DMS79 (cell line): ENCODE results near the gene TBL3.
"Not testable (repeated sequence)": the region's sequence is repeated elsewhere in the genome, so short reads cannot be mapped to it uniquely, and the experiment has no call there.

Source experiments
- DNase-seq: peaks from one replicate; lab custom pipeline; 2025; lab: John Stamatoyannopoulos, UW

The TBL3 gene

DNA sequence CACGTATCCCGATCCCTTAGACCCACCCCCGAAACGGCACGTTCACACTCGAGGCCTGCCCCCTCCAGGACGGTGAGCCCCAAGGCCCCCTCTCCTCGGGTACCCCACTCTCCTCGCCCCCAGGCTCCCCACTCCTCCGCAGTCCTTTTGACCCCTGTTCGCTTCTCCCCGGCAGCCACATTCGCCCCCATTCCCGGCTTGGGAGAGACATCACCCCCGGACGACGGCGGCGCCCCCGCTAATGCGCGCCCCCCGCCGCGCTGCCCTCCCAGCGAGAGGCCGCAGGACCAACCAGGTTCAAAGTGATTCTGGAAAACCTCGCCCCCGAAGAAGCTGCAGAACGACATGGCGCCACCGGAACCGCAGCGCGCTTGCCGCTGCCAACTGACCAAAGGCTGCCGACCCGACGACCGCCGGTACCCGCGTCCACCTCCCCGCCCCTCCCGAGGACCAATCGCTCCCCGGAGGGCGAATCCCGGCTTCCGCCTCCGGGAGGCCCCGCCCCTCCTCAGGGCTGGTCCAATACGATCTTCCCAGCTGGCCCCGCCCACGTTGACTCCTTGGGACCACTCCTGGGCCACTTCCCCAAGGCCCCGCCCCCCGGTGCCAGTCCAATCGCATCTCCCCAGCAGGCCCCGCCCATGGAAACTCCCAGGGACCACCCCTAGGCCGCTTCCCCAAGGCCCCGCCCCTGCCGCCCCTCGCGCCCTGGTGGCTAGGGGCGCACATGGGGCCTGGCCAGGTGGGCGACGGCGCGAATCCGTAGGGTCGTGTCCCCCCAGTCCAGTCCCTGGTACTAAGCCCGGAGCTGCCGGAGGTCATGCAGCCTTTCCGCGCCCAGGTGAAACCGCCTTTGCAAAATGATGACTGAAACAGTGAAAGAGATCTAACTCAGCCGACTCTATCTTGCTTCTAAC, 28.8 kb upstream of the TBL3 start, which contains the start of gene MSRB1:
TSS of gene MSRB1 (minus strand) at position 390 of the 917 bp plus-strand sequence. CDS start at position 347, 43 bp downstream.
- DNase-seq, result peak; percentile 75

DNA sequence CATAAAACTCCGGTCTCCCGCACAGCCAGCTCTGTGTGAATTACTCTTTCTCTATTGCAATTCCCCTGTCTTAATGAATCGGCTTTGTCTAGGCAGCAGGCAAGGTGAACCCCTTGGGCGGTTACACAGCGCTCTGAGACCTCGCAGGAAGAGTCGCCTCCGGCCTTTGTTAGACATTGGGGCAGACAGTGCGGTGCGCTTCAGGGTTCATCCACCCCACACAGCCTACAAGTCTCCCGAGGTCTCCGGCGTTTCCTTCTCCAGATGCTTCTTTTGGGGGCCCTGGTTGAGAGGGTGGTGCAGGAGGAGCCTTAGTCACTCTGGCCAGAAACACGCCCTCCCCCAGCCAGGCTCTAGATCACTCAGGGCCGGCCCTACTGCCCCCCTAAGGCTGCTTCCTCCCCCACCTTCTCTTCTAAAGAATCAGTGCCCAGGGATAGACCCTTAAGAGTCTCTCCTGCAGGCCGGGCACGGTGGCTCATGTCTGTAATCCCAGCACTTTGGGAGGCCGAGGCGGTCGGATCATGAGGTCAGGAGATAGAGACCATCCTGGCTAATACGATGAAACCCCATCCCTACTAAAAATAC, 27.1 kb upstream of the TBL3 start:
- no peak for DNase-seq

DNA sequence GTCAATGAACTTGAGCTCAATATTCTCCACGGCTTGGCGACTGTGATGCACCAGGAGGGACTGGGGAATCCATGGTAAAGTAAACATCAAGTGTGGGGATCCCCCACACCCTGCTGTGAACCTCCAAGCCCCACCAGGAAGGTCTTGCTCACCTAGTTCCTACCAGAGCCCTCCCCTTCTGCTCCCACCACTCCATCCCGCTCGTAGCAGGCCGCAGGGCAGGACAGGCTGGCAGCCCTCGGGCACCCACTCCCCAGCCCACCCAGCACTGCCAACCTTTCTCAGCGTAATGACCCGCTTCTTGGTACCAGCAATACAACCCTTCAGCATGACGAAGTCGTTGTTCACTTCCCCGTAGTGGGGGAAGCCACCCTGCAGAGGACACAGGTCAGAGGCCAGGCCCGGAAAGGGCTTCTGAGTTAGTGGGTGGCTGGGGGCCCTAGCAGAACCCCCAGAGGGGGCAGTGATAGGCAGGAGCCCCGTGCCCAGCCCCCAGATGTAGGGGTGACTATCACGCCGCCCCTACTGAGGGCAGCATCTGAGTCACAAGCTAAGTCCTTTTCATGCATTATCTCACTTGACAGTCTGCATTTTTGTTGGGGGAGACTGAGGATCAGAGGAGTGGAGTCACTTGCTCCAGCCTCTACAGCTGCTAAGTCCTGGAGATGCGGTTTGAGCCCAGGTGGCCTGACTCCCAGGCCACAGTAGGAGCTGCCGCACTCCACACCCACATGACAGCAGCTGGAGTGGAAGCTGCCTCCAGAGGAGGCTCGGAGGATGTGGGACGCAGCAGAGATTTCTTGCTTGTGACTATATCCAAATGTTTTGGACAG, 26.1 kb upstream of the TBL3 start:
- no peak for DNase-seq

GRCh38 chr16:1946495-1947368, 25.1 kb upstream of the TBL3 start:
- no peak for DNase-seq

DNA sequence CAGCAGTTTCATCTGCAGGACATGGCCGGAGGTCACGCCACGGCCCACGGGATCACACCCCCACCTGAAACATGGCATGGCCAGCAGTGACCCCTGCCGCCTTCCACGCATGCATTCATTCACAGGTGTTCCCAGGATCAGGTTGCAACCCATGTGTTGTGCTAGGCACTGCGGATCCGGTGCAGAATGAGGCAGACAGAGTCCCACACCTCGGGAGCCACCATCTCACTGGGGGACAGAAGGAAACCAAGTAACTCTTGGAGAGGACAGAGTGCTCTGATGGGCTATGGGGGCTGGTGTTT, 24.5 kb upstream of the TBL3 start:
- DNase-seq, result no peak

DNA sequence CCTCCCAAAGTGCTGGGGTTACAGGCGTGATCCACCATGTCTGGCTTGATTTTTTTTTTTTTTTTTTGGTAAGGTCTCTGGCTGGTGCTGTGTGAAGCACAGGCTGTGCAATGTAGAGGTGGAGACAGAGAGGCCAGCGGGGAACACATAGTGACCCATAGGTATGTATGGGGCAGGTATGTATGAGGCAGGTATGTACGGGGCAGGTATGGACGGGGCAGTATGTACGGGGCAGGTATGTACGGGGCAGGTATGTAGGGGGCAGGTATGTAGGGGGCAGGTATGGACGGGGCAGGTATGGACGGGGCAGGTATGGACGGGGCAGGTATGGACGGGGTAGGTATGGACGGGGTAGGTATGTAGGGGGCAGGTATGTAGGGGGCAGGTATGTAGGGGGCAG, 22.3 kb upstream of the TBL3 start:
- DNase-seq, result no peak

- DNase-seq, result no peak
Measured at GRCh38 chr16:1950047-1950446, 21.8 kb upstream of the TBL3 start.

DNA sequence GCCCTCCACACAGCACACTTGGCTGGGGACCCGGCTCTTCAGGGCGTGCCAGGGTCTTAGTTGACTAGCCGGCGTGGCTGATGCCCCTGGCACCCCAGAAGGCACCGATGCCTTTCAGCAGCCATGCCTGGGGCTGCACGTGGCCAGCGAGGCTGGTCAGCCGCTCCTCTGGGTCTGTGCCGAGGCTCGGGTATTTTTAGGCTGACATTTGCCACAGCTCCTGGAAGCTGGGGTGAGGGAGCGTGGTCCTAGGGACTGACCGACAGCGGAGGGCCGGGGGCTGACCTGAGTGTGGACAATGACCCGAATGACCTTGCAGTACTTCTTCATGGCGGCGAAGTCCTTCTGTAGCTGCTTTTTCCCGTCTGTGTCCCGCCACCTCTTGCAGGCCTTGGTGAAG, 21.3 kb upstream of the TBL3 start:
- no peak for DNase-seq

GRCh38 chr16:1953734-1954133, 18.1 kb upstream of the TBL3 start:
- DNase-seq, result no peak

DNA sequence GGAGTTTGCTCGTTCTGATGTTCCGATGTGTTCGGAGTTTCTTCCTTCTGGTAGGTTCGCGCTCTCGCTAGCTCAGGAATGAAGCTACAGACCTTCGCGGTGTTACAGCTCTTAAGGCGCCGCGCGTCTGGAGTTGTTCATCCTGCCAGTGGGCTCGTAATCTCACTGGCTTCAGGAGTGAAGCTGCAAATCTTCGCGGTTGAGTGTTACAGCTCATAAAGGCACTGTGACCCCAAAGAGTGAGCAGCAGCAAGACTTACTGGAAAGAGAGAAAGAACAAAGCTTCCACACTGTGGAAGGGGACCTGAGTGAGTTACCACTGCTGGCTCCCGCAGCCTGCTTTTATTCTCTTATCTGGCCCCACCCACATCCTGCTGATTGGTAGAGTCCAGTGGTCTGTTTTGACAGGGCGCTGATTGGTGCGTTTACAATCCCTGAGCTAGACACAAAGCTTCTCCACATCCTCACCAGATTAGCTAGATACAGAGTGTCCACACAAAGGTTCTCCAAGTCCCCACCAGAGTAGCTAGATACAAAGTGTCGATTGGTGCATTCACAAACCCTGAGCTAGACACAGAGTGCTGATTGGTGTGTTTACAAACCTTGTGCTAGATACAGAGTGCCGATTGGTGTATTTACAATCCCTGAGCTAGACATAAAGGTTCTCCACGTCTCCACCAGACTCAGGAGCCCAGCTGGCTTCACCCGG, 14.3 kb upstream of the TBL3 start:
- DNase-seq, result not testable (repeated sequence)

DNA sequence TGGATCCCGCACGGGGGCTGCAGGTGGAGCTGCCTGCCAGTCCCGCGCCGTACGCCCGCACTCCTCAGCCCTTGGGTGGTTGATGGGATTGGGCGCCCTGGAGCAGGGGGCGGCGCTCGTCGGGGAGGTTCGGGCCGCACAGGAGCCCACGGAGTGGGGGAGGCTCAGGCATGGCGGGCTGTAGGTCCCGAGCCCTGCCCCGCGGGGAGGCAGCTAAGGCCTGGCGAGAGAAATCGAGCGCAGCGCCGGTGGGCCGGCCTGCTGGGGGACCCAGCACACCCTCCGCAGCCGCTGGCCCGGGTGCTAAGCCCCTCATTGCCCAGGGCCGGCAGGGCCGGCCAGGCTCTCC, 13.7 kb upstream of the TBL3 start:
- DNase-seq, result not testable (repeated sequence)

DNA sequence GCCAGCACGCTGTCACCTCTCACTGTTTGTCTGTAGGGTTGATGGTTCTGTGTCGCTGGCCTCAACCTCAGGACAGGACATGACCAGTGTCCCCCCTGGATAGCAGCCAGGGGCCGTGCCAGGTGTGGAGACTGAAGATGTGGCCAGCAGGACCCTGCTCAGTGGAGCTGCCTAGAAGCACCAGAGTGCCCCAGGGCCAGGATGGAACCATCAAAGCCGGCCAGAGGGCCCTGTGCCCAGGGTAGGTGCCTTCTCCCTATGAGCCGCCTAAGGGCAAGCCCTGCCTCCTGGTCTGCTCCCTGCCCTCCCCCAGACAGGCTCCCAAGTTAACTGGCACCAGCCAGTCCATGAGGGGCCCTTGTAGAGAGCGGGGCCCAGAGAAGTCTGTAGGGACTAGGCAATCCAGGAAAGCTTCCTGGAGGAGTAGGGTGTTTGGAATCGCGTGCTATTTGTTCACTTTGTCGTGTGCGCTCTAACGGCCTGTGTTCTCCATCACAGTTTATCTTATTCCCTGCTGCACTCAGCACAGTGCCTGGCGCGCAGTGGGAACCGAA, 13.1 kb upstream of the TBL3 start:
- DNase-seq, result no peak

GRCh38 chr16:1959269-1960039, 12.4 kb upstream of the TBL3 start, which contains the start of gene NDUFB10:
NDUFB10 (plus strand) TSS chr16:1959538; CDS start chr16:1959625, 87 bp downstream.
- peak; percentile 33 for DNase-seq

DNA sequence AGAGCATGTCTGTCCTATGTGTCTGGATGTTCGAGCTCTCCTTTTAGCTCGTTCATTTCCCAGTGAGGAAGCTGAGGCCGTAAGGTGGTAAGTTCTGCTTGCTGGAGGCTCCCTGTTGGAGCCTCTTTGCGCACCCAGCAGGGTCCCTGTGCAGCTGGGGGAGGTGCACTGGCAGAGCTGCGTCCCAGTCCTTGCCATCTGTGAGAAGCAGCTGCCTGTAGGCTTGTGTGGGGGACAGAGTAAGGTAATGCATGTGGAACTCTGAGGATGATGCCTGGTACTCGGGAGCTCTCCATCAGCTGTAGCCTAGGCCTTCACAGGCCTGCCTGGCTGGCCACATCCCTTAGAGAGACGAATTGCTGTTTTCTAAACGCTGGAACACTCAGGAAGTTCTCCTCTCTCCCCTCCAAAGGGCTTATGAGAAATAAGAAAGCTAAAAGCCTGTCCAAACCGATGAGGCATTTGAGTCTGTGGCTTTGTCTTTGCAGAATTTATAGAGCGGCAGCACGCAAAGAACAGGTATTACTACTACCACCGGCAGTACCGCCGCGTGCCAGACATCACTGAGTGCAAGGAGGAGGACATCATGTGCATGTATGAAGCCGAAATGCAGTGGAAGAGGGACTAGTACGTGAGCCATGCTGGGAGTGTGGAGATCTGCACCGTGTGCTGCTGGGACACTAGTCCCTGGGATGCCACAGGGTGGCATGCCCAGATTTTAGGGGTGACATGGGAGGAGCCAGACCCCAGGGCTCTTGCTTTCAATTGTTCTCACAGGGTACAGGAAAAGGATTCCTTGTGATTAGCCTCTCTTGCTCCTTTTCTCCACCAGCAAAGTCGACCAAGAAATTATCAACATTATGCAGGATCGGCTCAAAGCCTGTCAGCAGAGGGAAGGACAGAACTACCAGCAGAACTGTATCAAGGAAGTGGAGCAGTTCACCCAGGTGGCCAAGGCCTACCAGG, 10.9 kb upstream of the TBL3 start:
- no peak for DNase-seq

DNA sequence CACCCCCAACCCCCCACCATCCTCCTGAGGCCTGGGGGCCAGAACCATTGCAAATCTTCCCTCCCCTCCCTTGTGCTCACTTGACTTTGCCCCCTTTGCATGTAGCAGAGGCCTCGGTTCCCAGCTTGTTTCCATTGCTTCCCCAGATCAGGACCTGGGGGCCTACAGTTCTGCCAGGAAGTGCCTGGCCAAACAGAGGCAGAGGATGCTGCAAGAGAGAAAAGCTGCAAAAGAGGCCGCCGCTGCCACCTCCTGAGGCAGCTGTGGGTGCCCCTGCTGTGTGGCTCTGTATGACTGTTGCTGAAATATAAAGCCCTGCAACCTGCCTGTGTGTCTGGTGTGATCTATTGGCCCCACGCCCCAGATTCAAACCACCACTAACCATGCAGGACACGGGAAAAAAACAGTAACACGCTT, 10.2 kb upstream of the TBL3 start:
- no peak for DNase-seq

- not testable (repeated sequence) for DNase-seq
Measured at GRCh38 chr16:1962161-1963153, 9.4 kb upstream of the TBL3 start.

- no peak for DNase-seq
Measured at GRCh38 chr16:1963806-1964505, 7.9 kb upstream of the TBL3 start.
